GM21529 (cell line): Measurements from ENCODE around the gene CYP27B1.
A peak's percentile ranks its signal among the peaks of the same experiment; 100 is the strongest.

Experiments used
- ATAC-seq: cut with Tn5 transposase; IDR thresholded peaks from one replicate; pipeline ENCODE4 v1.9.1; 2021; ENCODE audit not compliant: unreplicated experiment

Gene CYP27B1

DNA sequence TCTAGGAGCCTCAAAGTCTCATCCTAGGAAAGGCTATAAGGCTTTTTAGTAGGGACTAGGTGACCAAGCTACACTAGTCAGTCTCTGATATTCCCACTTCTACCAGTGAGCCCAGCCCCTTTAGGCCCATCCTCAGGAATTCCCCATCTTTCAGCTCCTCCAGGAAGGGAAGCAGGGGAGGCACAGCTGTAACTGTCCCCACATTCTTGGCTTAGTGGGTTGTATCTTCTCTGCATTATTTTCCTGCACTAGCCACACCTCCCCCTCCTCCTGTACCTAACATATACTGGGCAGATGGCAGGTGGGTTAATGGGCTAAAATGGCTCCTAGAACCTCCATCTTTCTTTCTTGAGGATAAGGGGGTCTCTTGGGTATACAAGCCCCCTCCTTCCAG is 424 bp upstream of the CYP27B1 start:
- no peak for ATAC-seq

GRCh38 chr12:57765698-57766463 is 997 bp downstream of the CYP27B1 start:
- ATAC-seq = no peak

DNA sequence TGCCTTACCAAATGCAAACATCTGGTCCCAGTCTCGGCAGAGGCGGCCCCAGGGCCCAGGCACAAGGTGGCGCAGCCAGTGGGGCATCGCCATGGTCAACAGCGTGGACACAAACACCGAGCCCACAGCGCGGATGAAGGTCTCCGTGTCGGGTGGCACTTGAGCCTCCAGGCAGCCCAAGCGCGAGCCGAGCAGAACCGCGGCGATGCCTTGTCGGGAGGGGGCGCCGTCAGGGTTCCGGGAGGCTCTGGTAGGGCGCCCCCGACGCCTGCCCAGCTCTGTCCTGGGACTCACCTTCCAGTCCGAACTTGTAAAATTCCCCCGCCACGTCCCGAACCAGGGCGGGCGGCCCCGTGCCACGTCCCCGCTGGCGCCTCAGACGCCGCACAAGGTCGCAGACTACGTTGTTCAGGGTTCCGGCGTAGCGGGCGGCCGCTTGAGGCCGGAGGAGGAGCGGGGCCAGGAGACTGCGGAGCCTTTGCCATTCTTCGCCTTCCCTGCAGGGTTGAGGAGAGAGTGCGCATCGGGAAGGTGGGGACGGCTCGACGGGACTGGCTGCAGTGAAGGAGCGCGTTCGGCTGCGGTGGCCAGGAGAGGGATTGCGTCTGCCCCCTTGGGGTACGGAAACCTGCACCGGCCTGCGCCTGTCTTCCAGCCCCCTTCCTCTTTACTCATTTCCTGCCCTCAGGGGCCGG is 1.7 kb downstream of the CYP27B1 start:
- peak; percentile 67 for ATAC-seq

DNA sequence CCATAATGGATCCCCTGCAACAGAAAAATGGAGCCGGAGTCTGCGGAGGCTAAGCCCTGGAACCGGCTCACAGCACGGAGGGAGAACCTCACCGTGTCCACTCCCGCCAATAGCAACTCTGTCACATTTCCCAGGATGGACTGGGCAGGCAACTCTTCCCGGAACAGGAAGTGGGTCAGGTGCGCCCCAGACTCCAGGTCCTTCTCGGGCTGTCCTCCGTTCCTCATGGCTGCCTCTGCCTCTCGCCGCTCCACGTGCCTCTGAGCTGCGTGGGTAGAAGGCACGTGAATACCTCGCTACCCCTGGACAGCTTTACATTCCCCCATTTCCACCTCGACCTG is 2.2 kb downstream of the CYP27B1 start:
- ATAC-seq = no peak

DNA sequence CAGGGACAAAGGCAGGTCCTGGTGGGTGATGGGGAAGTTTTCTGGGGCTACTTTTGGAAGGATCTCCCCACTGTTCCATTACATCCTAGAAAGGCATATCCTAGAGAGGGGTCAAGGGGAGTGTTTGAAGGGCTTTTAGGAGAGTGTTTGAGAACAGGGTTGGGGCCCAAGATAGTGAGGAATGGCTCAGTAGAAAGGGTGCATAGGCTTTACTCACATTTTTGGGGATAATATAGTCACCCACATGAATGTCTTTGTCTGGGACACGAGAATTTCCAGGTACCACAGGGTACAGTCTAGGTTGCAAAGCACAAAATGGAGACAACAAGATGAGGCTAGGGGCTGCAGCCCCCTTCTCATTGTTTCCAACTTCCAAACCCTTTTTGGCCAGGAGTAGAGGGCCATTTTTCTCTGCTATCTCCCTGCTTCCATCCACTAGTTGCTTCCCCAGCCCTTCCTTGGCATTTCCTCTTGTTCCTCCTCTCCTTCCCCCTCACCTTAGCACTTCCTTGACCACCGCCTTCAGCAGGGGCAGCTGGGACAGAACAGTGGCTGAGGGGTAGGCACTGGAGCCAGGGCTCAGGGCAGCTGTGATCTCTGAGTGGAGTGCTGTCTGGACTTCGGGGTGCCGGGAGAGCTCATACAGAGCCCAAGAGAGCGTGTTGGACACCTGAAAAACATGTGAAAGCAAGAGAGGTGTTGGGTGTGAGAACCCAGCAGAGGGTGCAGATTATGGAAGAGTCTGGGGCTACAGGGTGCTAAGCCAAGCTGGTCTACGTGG is 2.8 kb downstream of the CYP27B1 start:
- no peak for ATAC-seq

GRCh38 chr12:57762463-57762862 is 4.4 kb downstream of the CYP27B1 start:
- no peak for ATAC-seq

- ATAC-seq = no peak
Observed at GRCh38 chr12:57761391-57761998, 5.4 kb downstream of the CYP27B1 start.

- no peak for ATAC-seq
Observed at GRCh38 chr12:57760347-57760982, 6.4 kb downstream of the CYP27B1 start.

DNA sequence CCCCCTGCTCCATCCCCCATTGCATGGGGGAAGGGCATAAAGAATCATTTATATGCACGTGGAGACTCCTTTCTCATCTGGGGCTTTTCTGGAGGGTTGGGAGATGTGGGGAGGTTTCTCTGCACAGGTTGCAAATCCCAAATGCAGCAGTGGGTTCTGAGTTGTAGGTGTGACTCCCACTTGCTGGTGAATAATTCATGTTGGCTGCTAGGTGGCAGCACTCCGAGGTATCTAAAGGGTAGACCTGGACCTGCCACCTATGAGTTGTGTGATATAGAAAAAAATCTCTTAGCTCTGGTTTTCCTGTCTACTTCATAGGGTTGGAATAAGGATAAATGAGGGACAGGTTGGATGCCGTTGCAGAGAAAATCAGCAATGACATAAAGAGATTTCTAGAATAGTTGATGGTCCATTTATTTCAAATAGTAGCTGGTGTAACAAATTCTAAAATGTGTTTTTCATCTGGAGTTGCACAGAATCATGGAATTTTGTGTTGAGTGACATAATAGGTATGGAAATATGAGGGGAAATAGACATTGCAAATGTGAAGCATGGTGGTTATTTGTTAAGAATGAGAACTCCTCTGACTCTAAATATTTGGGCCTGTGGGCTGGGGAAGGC is 7.4 kb downstream of the CYP27B1 start:
- ATAC-seq = no peak

DNA sequence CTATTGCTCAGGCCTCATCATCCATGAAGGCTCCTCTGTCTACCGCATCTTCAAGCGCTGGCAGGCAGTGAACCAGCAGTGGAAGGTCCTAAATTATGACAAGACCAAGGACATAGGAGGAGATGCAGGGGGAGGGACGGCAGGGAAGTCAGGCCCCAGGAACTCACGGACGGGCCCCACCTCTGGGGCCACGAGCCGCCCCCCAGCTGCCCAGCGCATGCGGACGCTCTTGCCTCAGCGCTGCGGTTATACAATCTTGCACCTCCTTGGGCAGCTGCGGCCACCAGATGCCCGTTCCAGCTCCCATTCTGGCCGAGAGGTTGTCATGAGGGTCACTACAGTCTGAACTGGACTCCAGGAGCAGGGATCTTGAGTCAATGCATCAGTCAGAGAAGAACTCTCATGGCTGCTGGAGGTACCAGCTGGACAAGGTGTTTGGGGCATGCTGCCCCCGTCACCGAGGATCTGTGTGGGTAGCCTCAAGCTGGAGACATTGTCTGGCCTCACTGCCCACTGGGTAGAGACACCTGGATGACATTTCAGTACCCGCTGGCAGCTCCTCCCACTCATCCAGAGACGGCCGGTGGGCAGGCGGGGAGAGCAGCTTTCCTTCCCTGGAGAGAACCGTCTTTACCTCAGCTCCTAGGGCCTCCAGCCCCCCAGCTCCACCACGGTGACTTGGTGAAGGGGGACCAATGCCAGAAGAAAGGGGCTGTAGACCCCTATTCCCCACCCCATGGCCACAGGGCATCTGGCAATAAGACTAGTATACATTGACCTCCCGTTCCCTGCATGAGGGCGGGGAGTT is 8.1 kb downstream of the CYP27B1 start:
- no peak for ATAC-seq

DNA sequence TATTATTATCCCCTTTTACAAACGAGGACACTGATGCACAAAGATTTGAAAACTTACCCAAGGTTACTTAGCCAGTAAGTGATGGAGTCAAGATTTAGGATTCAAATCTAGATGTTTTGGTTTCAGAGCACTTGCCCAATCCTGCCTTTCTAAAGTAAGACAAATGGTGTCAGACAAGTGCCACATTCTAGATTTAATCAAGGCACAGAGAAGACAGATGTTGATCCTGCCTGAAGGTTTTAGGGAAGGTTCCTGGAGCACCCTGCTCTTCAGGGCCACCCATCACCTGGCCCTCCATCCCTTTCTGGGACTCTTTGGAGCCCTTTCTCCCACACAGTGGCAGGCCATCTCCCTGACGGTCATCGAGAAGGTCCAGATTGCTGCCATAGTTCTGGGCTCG is 9.1 kb downstream of the CYP27B1 start:
- ATAC-seq = no peak

- peak; percentile 22 for ATAC-seq
Observed at GRCh38 chr12:57756406-57757341, 10.2 kb downstream of the CYP27B1 start.

- no peak for ATAC-seq
Observed at GRCh38 chr12:57755454-57756372, 11.2 kb downstream of the CYP27B1 start.

DNA sequence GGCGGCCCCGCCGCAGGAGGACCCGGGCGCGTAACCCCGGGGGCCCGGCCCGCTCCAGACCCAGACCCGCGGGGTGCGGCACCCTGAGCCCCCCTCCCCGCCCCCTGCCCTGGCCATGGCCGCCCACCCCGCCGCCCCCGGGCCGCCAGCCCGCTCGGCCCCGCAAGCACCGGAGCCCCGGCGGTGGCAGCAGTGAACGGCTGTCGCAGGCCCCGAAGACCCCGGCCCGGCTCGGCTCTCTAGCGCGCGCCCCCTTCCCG is 11.8 kb downstream of the CYP27B1 start:
- no peak for ATAC-seq

- ATAC-seq = peak; percentile 40
Observed at GRCh38 chr12:57754411-57755193, 12.3 kb downstream of the CYP27B1 start, which contains the start of gene MARCHF9. Gene MARCHF9 (plus strand): TSS chr12:57755103. CDS start chr12:57755529, 426 bp downstream.

GRCh38 chr12:57753756-57754337 is 13.0 kb downstream of the CYP27B1 start:
- no peak for ATAC-seq

DNA sequence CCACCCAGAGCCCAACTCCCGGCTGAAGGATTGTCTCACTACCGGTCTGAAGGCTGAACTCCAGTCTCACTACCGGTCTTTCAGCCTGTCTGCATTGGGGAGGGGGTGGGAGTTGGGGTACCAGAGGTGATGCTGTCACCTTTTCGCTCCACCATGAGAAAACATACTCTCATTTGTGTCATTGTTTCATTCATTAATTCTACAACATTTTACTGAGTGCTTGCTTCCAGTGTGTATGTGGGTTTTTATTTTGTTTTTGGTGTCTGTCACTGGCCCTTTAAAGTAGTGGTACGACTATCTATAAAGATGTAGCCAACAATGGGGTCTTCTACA is 14.2 kb downstream of the CYP27B1 start:
- no peak for ATAC-seq
